Activated naive CD4-positive, alpha-beta T cell treated with Interleukin-2 at 50 U/mL for 16 hours (primary cell): ENCODE data around the gene ASTE1.
"Not testable (repeated sequence)": the region's sequence is repeated elsewhere in the genome, so short reads cannot be mapped to it uniquely, and the experiment has no call there.

Experiments
- DNase-seq: peaks from one replicate; pipeline ENCODE4 v3.0.0-alpha.2; 2020

Gene ASTE1

DNA sequence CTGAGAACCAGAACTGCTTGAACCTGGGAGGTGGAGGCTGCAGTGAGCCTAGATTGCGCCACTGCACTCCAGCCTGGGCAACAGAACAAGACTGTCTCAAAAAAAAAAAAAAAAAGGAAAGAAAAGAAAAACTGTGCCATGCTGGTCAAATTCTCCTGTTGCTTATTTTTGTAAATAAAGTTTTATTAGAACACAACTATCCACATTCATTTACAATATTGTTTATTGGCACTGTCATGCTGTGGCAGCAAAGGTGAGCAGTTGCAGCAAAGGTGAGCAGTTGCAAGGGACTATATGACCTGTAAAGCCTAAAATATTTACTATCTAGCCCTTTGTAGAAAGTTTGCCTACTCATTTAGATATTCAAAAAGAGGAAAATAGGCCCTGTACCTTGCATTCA is 18.3 kb downstream of the ASTE1 start:
- DNase-seq: no peak

DNA sequence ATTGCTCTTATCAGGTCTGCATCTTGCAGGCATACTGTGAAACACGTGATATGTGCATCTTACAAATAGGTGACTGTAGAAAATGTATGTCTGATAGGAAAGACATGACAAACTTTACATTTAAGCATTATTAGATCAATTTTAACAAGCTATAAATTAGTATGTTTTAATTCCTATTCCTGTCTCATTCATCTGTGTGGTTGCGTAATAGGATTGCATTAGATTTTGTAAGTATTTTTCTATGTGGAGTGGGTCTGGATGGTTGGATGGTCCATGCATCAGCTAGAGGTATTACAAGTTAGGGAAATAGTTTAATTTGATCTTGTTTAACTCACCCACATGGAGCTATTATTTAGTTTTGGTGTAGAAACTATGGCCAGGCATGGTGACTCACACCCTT is 18.8 kb downstream of the ASTE1 start:
- DNase-seq: no peak

DNA sequence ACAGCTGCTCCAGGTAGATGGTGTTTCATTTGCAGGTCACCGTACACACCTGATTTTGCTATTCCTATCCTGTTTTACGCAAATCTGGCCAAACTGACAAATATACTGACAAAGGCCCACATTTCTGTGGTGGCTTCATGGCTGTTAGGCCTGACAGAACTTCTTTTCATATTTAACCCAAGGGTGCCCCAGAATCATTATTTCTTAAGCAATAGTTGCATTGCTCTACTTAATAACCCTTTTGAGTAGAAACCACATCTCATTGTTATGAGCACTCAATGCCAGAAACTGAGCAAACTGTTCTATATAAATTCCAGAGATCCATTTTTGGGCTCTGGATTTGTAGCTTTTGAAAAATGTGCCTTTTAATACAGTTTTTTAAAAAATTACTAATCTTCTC is 19.4 kb downstream of the ASTE1 start:
- DNase-seq: no peak

DNA sequence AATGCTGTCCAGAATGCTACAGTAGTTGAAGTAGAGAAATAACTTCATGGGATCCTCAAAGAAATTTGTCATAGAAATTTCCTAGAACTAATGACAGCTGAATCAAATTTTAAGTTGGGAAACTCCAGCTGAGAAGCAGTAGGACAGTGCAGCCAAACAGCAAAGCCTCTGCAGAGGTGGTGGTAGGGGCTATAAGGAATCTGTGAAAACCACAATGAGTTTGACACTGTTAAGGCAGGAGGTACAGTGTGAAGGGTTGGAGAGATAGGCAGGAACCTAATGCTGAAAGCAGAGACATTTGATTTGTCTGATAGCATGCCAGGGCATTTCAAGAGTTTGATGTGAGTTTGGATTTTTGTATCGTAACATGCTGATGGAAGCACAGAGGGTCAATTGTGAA is 22.0 kb downstream of the ASTE1 start:
- DNase-seq: no peak

DNA sequence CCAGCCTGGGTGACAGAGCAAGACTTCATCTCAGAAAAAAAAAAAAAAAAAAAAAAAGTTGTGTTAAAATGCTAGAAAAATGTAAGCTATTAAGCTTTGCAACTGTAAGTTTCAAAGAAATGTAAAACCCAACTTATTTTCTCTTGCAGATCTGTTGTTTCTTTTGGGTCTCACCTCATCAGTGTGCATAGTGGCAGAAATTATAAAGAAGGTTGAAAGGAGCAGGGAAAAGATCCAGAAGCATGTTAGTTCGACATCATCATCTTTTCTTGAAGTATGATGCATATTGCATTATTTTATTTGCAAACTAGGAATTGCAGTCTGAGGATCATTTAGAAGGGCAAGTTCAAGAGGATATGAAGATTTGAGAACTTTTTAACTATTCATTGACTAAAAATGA is 25.6 kb downstream of the ASTE1 start:
- no peak for DNase-seq

DNA sequence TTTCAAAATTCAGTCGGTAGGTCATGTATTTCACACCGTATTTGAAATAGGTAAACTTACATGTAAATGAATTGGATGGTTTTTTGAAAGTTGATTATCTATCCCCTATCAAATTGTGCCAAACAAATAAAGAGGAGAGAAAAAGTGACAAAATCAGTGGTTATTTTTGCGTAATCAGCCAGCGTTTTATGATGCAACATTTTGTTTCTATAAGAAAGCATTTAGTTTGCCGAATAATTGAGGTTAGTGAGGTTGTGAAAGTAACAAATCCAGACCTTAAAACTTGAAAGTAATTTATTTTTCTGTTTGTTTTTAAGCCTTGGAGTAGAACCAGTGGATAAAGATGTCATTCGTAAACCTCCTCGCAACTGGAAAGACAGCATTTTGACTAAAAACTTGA is 29.3 kb downstream of the ASTE1 start:
- DNase-seq: no peak

DNA sequence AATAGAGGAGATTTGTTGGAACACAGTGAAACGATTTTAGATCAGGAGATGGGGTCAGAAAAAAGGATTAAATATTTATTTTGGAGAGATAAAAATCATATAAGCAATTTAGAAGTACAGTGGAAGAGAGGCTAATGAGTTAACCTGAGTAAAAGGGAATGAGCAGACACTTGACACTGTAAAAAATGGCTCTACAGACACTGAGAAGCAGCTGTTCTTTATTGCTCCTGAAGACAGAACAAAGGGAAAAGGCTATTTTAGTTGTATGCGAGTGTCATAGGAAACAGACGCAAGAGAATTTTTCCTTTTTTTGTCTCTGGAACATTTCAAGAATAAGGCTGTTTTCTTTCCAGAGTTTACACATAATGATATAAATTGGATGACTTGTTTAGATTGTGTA is 34.3 kb downstream of the ASTE1 start:
- no peak for DNase-seq

DNA sequence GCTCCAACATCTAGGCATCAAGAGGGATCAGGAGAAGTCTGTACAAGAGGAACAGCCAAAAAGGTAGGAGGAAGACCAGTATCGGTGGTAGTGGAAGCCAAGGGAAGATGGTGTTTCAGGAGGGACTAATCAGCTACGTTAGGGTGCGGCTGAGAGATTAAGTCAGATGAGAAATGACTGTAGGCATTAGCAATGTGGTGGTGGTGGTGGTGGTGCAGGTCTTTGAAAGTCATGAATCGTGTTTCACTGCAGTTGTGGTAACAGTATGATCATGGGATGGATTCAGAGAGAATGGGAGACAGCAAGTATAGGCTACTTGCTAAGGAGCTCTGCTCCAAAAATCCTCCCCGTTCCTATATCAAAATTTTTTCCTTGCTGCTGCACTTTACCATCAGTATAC is 35.5 kb downstream of the ASTE1 start:
- DNase-seq: no peak

DNA sequence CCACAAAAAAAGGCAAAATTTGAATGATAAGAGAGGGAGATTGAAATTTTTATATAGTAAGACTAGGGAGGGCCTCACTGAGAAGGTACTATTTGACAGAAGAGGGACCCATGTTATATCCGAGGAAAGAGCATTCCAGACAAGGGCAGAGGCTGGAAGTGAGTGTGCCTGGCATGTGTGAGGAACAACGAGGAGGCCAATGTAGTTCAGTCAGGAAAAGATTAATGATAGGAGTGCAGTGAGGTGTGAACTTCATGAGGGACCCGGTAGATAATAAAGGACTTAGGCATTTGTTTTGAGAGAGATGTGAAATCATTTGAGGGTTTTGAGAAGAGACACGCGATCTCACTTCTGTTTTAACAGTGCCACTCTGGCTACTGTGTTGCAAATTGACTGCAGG is 36.3 kb downstream of the ASTE1 start:
- DNase-seq: no peak

DNA sequence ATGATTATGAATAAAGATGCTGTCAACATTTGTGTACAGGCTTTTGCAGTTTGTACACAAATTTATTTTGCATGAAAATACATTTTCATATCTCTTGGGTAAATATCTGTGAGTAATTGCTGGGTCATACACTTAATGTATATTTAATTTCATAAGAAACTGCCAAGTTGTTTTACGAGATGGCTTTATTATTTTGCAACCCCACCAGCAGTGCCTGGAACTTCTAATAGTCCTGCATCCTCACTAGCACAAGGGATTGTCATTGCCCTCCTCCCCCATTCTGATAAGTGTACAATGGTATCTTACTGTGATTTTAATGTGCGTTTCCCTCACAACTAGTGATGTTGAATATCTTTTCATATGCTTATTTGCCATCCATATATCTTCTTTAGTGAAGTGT is 45.2 kb downstream of the ASTE1 start:
- no peak for DNase-seq

DNA sequence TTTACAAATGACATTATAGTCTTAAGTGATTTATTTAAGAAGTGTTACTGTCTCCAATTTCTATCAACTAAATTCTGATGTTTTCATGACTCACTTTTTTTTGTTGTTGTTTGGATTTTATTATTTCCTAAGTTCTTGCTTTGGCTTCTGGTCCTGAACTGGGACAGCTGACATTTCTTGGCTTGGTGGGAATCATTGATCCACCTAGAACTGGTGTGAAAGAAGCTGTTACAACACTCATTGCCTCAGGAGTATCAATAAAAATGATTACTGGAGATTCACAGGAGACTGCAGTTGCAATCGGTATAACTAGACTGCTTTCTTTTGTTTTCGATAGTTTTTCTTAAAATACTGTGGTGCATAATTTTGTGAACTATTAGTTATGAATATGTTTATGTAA is 47.5 kb downstream of the ASTE1 start:
- no peak for DNase-seq

DNA sequence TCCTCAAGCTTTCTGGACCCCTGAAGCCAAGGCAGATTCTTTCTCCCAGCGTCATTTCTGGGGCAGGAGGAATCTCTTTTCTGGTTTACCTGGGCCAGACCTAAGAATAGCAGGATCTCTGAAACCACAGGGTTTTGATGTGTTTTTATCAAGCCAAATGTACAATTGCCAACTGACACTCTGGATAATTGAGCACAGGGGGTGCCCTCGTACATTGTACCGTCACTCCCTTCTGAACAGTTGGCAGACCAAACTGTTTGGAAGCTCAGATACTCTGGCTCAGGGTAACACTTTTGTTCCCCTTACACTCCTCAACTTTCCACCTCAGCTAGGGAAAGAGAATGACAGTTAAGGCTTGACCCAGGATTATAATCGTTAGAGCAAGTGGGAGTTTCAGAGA is 49.9 kb downstream of the ASTE1 start:
- DNase-seq: no peak

DNA sequence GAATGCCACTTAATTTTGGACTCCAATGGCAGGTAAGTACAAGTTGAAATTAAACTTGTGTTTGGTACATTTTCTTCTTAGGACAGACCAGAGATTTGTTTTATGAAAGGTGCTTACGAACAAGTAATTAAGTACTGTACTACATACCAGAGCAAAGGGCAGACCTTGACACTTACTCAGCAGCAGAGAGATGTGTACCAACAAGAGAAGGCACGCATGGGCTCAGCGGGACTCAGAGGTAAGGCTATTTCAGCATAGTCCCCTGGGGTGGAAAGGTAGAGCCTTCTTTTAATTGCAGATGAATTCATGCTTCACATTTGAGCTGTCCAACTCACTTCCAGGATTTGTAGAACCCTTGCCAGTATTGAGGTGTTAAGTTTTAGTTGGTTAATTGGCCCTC is 51.4 kb downstream of the ASTE1 start:
- no peak for DNase-seq

DNA sequence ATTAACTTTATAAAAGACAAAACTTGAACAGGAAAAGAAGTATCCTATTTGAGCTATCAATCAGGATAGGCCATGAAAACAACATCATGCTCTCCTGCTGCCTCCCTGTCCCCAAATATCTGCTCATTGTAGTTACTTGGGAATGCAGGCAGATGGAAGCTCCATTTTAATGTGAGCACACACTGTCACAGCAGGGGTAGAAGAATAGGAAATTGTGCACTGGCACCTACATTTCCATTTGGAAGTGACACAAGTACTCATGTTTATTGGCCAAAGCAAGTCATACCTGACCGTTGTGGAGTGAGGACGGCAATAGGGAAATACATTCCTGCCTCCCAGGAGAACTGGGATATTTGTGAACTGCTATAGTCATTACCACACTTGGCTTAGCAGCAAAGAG is 52.4 kb downstream of the ASTE1 start:
- no peak for DNase-seq

DNA sequence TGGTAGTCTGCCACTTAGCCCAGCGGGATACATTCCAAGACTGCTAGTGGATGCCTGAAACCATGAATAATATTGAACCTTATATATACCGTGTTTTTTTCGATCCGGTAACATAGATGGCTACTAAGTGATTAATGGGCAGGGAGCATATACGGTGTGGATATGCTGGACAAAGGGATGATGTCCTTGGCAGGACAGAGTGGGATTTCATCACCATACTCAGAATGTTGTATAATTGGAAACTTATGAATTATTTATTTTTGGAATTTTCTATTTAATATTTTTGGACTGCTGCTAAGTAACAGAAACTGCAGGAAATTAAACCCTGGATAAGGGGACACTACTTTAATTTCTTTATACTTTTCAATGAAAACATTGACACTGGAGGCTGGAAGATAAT is 53.2 kb downstream of the ASTE1 start:
- DNase-seq: no peak

DNA sequence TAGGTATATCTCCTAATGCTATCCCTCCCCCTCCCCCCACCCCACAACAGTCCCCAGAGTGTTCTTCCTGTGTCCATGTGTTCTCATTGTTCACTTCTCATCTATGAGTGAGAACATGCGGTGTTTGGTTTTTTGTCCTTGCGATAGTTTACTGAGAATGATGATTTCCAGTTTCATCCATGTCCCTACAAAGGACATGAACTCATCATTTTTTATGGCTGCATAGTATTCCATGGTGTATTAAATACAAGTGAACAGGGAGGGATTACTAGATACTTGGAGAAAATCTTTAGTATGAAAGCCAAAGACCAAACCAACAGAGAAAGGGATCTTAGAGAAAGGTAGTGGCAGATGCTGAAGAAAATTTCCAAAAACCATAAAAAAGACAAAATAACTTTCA is 54.0 kb downstream of the ASTE1 start:
- DNase-seq: not testable (repeated sequence)

DNA sequence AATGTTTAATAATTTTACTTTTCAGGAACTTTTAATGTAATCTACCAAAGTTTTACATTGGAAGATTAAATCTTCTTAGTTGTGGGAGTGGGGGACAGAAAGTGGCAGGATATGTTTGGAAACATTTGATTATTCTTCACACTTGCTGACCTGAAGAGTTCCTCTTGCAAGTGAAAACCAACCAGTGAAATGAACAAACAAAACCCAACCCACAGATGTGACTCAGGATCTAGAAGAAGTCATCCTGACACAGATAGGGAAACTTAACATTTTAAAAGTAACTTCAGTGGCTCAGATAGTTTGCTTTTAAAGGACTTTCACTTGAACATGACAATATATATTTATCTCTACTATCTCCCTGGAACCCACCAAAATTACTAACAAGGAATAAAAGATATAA is 55.4 kb downstream of the ASTE1 start:
- DNase-seq: no peak

DNA sequence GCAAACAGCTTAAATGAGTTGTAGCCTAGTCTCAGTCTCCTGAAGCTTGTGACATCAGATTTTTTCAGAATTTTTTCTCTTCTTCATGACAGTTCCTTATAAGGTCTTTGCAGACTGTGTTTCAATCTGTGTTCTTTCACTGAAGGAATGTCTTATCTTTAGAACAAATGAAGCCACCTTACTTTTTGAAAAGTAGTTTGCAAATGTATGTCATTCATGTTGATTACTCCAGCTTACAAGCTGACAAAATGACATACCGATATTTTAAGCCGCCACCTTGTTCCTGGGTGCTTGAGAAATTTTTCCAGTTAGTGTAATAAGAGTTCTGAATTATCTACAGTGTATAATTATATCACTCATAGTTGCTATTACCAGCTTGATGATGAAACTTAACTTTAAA is 57.0 kb downstream of the ASTE1 start:
- no peak for DNase-seq

DNA sequence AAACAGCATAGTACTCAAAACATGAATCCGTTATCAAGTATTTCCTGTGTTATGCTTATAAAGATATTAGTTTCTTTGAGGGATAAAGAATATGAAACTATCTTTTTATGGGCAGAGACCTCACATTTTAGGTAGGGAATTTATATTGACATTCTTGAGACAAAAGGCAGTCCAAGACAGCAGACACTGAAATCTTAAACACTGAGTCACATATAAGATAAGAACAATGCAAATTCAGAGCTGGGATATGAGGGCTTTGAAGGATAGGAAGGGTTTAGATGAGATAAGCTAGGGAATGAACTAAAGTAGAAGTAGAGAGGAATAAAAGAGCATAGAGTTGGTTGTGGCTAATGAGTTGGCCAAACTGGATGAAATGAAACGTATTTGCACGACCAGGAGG is 58.4 kb downstream of the ASTE1 start:
- DNase-seq: no peak

DNA sequence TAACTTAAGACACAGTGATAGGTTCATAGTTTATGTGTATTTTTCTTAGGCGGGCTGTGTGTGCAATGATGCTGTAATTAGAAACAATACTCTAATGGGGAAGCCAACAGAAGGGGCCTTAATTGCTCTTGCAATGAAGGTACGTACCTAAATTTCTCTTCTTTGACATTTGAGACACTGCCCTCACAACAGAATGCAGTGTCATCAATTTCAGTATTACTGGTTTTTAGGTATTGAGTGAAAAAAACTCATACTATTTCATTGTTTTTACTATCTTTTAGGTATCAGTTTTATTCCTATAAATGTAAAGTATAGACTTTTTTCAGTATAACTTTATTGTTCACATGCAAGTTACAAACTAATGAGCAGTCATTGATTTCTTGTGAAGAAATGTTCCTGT is 59.3 kb downstream of the ASTE1 start:
- DNase-seq: no peak

DNA sequence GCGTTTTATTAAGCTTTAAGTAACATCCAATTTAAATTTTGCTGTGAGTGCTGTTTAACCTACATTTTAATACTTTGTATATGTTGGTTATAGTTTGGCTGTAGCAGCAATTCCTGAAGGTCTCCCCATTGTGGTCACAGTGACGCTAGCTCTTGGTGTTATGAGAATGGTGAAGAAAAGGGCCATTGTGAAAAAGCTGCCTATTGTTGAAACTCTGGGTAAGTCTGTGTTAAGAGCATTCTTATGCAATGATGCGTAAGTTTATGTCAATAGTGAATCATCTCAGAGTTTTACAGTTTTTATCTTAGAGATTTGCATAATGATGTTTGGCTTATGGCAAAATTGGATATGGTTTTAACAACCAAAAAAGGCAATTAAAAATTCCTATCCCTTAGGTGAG is 62.7 kb downstream of the ASTE1 start:
- DNase-seq: no peak
